Peyer's patch (tissue), 4 donors: ENCODE results near the gene GNG7.

Experiments
- CTCF ChIP-seq, 6 experiments: fragments of 450-650 bp in 4 of 6; fragments of 200-600 bp in 2 of 6; sonication (generic) in 1 of 6; IDR thresholded peaks; one replicate each; pipeline ENCODE4 v1.5.1; 2017 to 2019; ENCODE audit warnings: antibody characterized with exemption in 6 of 6, mild to moderate bottlenecking in 3 of 6, moderate library complexity in 1 of 6
- POLR2A ChIP-seq, 2 donors: fragments of 450-650 bp; IDR thresholded peaks; one replicate each; pipeline ENCODE4 v1.5.1; 2017; ENCODE audit warnings: antibody characterized with exemption in 2 of 2, mild to moderate bottlenecking in 2 of 2, moderate library complexity in 2 of 2

GRCh38 chr19:2584002-2584401, 118.5 kb downstream of the GNG7 start:
- TF ChIP-seq CTCF (IDR thresholded peaks at IDR 0.05) = no peak
- TF ChIP-seq POLR2A (IDR thresholded peaks at IDR 0.05) = no peak
